ENCODE results near the gene CALHM6.

The CALHM6 gene

DNA sequence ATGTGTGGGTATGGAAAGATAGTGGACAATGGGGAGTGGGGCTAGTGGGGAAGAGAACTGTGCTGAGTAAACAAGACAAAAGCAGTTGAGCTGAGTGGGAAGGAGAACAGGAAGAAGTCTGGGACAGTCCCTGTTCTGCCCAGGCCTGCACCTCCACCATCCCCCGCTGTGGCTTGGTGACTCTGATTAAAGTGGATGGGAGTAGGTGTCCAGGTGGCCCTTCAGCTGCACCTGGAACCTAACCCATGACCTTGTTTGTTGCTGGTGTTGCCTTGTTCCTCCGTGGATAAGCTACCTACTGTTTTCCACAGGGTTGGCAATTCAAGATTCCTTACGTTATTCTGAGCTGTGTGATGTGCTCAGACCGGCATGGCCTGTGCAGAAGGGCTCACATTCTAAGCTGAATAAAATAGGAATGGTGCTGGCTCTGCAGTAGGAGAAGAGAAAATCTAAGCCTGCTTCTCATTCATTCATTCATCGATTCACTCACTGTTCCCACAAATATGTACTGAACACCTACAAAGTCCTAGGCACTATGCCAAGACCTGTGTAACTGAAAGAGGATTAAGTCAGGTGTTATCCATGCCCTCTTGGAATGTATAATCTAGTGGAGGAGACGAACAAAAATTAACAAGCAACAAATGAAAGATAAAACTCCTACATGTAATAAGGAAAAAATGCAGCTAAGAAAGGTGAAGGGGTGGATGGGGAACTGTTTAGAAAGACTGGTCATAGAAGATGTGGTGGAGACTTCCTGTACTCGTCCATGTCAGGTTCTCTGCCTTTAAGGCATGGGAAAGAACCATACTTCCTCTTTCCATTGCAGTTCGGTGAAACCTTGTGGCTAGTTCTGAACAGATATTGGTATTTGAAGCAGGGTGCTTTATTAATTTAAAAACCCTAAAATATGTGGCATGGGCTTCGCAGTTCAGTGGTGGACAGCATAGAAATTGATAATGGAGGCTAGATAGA is 10.1 kb upstream of the CALHM6 start:
- no peak overlapping the region for H3K4me3 ChIP-seq (ENCODE audit: low read depth, low read length)
- DNase-seq (ENCODE audit: low read depth): peak; percentile 89
- TF ChIP-seq MAX (IDR thresholded peaks at IDR 0.05; ENCODE audit: low read depth, low read length): no peak; the same call in 1 of the 2 replicates
- no peak for TF ChIP-seq MYC (IDR thresholded peaks at IDR 0.05; ENCODE audit: low read depth, low read length)
- no peak for TF ChIP-seq POLR2A (IDR thresholded peaks at IDR 0.05; ENCODE audit: extremely low read depth, insufficient read length)
- TF ChIP-seq, protein P1, sequence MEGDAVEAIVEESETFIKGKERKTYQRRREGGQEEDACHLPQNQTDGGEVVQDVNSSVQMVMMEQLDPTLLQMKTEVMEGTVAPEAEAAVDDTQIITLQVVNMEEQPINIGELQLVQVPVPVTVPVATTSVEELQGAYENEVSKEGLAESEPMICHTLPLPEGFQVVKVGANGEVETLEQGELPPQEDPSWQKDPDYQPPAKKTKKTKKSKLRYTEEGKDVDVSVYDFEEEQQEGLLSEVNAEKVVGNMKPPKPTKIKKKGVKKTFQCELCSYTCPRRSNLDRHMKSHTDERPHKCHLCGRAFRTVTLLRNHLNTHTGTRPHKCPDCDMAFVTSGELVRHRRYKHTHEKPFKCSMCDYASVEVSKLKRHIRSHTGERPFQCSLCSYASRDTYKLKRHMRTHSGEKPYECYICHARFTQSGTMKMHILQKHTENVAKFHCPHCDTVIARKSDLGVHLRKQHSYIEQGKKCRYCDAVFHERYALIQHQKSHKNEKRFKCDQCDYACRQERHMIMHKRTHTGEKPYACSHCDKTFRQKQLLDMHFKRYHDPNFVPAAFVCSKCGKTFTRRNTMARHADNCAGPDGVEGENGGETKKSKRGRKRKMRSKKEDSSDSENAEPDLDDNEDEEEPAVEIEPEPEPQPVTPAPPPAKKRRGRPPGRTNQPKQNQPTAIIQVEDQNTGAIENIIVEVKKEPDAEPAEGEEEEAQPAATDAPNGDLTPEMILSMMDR (IDR thresholded peaks at IDR 0.05; ENCODE audit: low read depth, low read length): no peak

DNA sequence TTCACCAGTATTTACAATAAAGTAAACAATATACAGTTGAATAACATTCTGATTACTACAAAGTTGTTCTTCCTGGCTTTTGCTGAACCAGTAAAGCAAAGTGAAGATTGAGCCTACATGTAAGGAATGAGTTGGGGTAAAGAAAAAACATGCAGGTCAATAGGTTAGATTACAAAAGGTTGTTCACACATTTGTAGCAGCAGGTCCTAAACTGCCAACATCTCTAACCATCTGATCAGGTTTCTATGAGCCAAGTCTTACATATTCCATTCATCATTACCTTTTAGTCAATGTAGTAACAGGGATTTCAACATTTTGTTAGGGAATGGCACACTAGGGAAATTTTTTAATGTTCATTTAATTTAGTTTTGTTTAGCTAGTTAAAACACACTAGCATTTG is 9.3 kb upstream of the CALHM6 start:
- TF ChIP-seq POLR2A (IDR thresholded peaks at IDR 0.05; ENCODE audit: extremely low read depth, insufficient read length): no peak
- TF ChIP-seq, protein P1 (IDR thresholded peaks at IDR 0.05; ENCODE audit: low read depth, low read length): no peak
- TF ChIP-seq MAX (IDR thresholded peaks at IDR 0.05; ENCODE audit: low read depth, low read length): no peak
- TF ChIP-seq MYC (IDR thresholded peaks at IDR 0.05; ENCODE audit: low read depth, low read length): no peak
- H3K4me3 ChIP-seq (ENCODE audit: low read depth, low read length): no peak overlapping the region

GRCh38 chr6:116452531-116452930 is 8.6 kb upstream of the CALHM6 start:
- TF ChIP-seq MYC (IDR thresholded peaks at IDR 0.05; ENCODE audit: low read depth, low read length) (no peak), POLR2A (IDR thresholded peaks at IDR 0.05; ENCODE audit: extremely low read depth, insufficient read length) (no peak), MAX (IDR thresholded peaks at IDR 0.05; ENCODE audit: low read depth, low read length) (no peak)
- TF ChIP-seq, protein P1 (IDR thresholded peaks at IDR 0.05; ENCODE audit: low read depth, low read length): no peak
- DNase-seq (ENCODE audit: low read depth): no peak
- no peak overlapping the region for H3K4me3 ChIP-seq (ENCODE audit: low read depth, low read length)

More for the DNA sequence above, 9.3 kb upstream of the CALHM6 start:
- no peak for DNase-seq (ENCODE audit: low read depth)

DNA sequence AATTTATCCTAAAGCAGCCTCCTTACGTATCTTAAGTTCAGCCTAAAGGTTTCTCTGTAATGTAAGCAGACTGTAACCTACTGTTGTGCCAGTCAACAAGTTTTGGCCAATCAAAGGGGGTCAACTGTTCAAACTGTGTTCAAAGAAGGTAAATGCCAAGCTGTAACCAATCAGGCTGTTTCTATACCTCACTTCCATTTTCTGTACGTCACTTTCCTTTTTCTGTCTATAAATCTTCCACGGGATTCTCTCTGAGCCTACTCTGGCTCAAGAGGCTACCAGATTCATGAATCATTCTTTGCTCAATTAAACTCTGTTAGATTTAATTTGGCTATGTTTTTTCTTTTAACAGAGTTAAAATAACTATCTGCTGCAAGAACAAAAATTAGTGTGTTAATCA is 5.1 kb upstream of the CALHM6 start:
- DNase-seq (ENCODE audit: low read depth): no peak
- TF ChIP-seq MAX (IDR thresholded peaks at IDR 0.05; ENCODE audit: low read depth, low read length) (no peak), POLR2A (IDR thresholded peaks at IDR 0.05; ENCODE audit: extremely low read depth, insufficient read length) (no peak), MYC (IDR thresholded peaks at IDR 0.05; ENCODE audit: low read depth, low read length) (no peak)
- TF ChIP-seq, protein P1 (IDR thresholded peaks at IDR 0.05; ENCODE audit: low read depth, low read length): no peak
- no peak overlapping the region for H3K4me3 ChIP-seq (ENCODE audit: low read depth, low read length)

- H3K4me3 ChIP-seq (ENCODE audit: low read depth, low read length): no peak overlapping the region
- TF ChIP-seq MYC (IDR thresholded peaks at IDR 0.05; ENCODE audit: low read depth, low read length): no peak
- no peak for TF ChIP-seq MAX (IDR thresholded peaks at IDR 0.05; ENCODE audit: low read depth, low read length)
- TF ChIP-seq, protein P1 (IDR thresholded peaks at IDR 0.05; ENCODE audit: low read depth, low read length): no peak
- no peak for TF ChIP-seq POLR2A (IDR thresholded peaks at IDR 0.05; ENCODE audit: extremely low read depth, insufficient read length)
- no peak for DNase-seq (ENCODE audit: low read depth)
These were observed 4.2 kb upstream of the CALHM6 start for GRCh38 chr6:116456927-116457326.

Data from NB4 (cell line).